ENCODE results near the gene TNFRSF21.
A peak's percentile ranks its signal among the peaks of the same experiment; 100 is the strongest.

TNFRSF21 gene

DNA sequence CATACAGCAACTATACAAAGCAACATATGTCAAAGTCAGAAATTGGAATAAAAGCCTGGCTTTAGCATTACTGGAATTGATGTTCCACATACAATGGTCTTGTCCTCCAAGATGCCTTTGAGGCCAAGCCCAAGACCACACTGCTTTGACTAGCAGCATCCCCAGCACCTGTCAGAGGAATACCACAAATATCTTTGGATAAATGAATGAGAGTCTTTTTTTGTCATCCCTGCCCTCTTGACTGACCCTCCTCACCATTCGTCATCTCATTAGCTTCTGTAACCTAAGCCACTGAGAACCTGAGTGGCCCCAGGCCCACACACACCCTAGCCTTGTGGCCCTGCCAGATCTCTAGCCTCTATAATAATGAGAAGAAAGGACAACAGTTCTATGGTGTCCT lies 48.5 kb downstream of the TNFRSF21 start:
- no peak for DNase-seq (ENCODE audit: low read depth)
- H3K4me3 ChIP-seq (ENCODE audit: low read length), result no peak overlapping the region
- TF ChIP-seq, protein P1, sequence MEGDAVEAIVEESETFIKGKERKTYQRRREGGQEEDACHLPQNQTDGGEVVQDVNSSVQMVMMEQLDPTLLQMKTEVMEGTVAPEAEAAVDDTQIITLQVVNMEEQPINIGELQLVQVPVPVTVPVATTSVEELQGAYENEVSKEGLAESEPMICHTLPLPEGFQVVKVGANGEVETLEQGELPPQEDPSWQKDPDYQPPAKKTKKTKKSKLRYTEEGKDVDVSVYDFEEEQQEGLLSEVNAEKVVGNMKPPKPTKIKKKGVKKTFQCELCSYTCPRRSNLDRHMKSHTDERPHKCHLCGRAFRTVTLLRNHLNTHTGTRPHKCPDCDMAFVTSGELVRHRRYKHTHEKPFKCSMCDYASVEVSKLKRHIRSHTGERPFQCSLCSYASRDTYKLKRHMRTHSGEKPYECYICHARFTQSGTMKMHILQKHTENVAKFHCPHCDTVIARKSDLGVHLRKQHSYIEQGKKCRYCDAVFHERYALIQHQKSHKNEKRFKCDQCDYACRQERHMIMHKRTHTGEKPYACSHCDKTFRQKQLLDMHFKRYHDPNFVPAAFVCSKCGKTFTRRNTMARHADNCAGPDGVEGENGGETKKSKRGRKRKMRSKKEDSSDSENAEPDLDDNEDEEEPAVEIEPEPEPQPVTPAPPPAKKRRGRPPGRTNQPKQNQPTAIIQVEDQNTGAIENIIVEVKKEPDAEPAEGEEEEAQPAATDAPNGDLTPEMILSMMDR (conservative IDR thresholded peaks at IDR 0.05; ENCODE audit: low read length), result no peak

DNA sequence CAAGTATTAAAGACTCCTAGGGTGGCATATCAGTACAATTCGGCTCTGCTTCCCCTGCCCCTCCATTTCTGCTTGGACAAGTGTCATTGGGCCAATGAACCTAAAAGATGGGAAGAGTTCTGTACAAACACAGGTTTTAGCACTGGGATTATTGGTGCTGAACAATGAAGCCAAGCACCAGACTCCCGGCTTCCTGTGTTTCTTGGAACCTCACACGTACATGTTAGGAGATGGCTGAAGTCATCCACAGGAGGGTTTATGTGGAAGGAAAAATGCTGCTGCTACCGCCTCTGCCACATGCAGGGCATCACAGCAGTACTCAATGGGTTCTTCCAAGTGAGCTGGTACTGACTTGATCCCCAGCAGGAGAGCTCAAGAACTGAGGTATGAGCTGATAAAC lies 49.7 kb downstream of the TNFRSF21 start:
- H3K4me3 ChIP-seq (ENCODE audit: low read length), result no peak overlapping the region
- TF ChIP-seq, protein P1 (conservative IDR thresholded peaks at IDR 0.05; ENCODE audit: low read length), result no peak
- DNase-seq (ENCODE audit: low read depth), result no peak

DNA sequence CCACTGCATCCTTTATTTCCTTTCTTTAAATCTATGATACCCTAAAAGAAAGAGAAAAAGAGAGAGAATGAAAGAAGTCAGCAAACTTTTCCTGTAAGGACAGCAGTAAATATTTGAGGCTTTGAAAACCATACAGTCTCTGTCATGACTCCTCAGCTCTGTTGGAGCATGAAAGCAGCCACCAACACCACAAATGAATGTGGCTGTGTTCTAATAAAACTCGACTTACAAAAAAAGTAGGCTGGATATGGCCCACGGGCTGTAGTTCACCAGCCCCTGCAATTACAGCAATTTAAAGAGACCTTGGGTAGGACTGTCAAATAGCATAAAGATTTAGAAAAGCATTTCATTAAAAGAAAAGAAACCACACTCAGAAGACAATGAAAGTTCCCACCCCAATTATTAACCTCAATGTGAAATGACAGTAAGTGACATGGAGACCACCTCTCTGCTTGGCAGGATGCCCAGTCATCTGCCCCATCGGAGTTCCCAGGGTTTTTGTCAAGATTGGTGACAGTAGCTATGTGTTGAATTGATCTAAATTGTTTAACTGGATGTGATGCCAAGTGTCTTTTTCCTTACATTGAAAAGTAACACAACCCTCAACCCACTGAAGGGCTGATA lies 50.9 kb downstream of the TNFRSF21 start:
- TF ChIP-seq, protein P1 (conservative IDR thresholded peaks at IDR 0.05; ENCODE audit: low read length), result no peak
- no peak for DNase-seq (ENCODE audit: low read depth)
- H3K4me3 ChIP-seq (ENCODE audit: low read length), result no peak overlapping the region

DNA sequence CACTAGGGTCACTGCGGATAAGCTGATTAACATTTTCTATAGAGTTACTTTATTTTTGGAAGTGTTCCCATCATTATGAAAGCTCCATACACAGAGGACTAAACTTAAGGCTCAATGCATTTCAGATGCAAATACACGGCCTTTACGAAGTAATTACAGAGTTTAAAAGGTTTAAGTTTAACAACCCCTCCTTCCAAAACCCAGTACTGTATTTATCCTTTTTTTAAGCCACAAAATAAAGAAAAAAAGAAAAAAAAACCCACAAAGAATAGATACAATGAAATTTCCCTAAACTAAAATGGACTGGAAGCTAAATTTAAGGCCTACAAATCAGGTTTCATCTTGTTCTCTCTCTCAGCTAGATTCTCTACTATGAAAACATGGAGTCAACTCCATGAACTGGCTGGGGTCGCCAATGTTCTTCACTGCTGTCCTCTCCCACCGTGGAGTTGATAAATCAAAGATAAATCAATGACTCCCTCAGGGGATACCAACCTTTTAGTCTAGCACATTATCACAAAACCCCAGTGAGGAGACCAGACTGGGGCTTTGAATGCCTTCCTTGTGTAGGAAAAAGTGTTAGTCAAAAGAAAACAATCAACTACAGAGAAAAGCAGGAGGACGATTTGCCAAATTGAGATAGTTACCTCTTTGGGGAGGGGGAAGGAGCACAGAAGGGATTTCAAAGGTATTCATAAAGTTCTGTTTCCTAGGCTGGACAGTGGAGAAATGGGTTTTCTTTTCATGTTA lies 52.5 kb downstream of the TNFRSF21 start:
- no peak for DNase-seq (ENCODE audit: low read depth)
- TF ChIP-seq, protein P1 (conservative IDR thresholded peaks at IDR 0.05; ENCODE audit: low read length), result no peak
- H3K4me3 ChIP-seq (ENCODE audit: low read length), result no peak overlapping the region

DNA sequence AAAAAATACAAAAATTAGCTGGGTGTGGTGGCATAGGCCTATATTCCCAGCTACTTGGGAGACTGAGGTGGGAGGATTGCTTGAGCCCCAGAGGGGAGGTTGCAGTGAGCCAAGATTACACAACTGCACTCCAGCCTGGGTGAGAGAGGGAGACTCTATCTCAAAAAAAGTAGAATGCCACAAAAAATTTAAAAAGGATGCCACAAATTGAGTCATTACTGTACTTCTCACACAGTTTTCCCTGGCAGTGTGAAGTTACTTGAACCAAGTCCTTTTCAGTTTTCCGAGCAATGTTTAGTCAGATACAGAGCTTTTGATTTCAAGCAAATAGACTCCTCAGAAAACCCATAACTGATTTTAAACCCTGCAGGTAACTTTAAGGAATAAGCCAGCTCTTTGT lies 53.3 kb downstream of the TNFRSF21 start:
- H3K4me3 ChIP-seq (ENCODE audit: low read length), result no peak overlapping the region
- TF ChIP-seq, protein P1 (conservative IDR thresholded peaks at IDR 0.05; ENCODE audit: low read length), result no peak

DNA sequence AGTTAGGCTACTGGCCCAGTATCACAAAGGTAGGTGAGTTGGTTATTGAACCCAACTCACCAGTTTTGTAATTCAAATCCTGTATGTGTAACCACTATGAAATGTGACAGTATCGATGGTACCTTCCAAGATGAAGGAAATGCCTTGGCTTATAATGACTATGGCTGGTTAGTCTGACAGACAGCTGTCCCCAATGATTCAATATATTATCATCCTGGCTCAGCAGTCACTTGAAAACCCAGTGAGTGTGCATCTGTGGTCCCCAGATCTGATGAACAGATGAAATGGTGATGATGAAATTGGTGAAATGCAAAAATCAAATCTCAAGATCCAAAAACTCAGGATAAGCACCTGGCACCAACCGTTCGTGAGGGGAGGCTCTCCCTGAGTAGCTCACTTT lies 54.8 kb downstream of the TNFRSF21 start:
- TF ChIP-seq, protein P1 (conservative IDR thresholded peaks at IDR 0.05; ENCODE audit: low read length), result no peak
- no peak overlapping the region for H3K4me3 ChIP-seq (ENCODE audit: low read length)
- DNase-seq (ENCODE audit: low read depth), result no peak

More for the DNA sequence above, 53.3 kb downstream of the TNFRSF21 start:
- peak; percentile 48 for DNase-seq (ENCODE audit: low read depth)

DNA sequence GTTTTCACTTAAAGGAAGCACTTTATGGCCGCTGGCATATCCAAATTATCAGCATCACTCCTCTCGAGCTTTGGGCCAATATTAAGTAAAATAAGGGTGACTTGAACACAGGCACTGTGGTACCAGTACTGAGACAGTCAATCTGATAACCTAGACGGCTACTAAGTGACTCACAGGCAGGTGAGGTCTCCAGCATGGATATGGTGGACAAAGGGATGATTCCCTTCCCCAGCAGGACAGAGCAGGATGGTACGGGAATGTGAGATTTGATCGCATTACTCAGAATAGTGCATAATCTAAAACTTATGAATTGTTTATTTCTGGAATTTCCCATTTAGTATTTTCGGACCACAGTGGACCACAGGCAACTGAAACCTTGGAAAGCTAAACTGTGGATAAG lies 55.7 kb downstream of the TNFRSF21 start:
- H3K4me3 ChIP-seq (ENCODE audit: low read length), result no peak overlapping the region
- TF ChIP-seq, protein P1 (conservative IDR thresholded peaks at IDR 0.05; ENCODE audit: low read length), result no peak
- no peak for DNase-seq (ENCODE audit: low read depth)

Measured in AG10803 (cell line).